DMS114 treated with DMSO at 0.1 percent for 48 hours (cell line): ENCODE results near the gene BTRC.
A peak's percentile ranks its signal among the peaks of the same experiment; 100 is the strongest.
"Not testable (repeated sequence)": the region's sequence is repeated elsewhere in the genome, so short reads cannot be mapped to it uniquely, and the experiment has no call there.

Experiments
- DNase-seq: peaks from one replicate; lab custom pipeline; 2025; ENCODE audit not compliant: unreplicated experiment; lab: John Stamatoyannopoulos, UW

The BTRC gene

DNA sequence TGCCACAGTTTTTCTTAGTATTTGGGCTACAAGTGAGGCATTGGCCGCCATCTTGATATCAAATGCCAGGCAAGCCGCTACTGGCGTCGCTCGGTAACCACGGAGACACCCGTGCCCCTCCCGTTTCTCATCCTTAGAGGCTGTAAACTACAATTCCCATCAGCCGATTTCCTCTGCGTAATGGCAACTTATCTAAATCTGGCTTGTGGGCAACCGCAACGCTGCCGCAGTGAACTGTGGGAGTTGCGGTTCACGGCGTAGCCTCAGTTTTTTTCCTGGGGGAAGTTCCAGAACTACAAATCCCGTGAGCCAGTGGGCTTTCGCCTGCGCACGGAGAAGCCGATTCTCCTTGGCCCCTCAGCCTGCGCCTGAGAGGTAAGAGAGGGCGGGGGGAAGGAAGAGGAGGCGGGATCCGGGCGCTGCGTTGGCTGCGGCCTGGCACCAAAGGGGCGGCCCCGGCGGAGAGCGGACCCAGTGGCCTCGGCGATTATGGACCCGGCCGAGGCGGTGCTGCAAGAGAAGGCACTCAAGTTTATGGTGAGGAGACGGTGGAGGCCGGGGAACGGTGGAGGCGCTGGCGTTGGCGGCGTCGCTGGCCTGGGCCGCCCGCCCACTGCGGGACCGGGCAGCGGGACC lies at the start of gene BTRC:
Gene BTRC, plus strand, starts transcription at position 474 of the 636 bp plus-strand sequence. Its CDS starts 16 bp downstream, at position 490.
- DNase-seq, result peak; percentile 99

DNA sequence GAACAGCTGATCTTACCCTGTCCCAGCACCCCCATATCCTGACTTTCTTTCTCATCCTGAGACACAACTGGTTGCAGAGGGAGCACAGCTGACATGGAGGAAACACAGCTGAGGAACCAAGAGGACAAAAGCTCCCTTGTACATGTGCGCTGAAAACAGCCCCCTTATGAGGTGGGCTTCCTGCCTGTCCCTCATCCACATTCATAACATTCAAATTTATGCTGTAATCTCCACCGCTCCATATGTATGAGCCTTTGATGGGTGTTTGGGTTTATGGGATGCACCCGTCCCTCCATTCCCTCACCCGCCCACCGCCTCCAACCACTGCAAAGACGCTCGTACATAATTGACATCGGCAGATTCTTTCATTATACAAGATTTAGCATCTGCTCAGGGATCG lies 49.6 kb upstream of the BTRC start:
- DNase-seq, result no peak

DNA sequence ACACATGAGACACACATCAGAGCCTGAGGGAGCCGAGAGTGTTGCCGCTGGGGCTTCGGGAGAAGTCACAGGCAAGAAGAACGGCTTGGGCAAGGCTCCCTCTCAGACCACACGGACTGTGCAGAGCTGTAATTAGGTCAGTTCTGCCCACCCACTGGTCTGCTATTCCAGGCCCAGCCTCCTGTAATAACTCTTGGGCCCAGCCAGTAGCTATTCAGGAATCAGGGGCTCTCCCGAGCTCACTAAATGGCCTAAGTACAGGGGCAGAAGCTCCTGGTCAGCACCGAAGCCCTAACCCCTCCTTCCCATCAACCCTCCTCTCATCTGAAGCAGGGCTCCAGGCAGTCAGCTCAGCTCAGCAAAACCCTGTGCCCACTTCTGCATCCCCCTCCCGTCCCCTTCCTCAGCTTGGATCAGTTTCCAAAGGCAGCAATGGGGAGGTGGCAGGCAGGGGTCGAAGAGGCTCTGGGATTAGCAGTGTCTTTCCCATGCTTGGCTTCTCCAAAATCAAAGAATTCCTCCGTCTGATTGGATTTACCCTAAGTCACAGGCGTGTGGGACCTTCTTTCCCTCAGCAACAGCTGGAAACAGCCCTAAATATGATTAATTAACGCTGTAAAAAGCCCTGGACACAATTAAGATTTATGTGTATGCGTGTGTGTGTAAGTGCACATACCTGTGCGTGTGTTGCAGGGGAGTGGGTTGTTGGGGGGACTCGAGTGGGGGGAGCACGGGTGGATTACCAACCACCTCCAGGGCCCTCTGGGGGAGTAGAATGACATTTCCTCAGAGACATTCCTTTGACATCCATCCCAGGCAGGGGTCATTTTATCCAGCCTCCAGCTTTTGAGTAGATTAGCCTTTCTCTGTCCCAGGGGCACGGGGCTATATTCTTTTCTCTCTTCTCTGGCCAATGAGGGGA lies 48.4 kb upstream of the BTRC start:
- no peak for DNase-seq

GRCh38 chr10:101308051-101308450 lies 45.9 kb upstream of the BTRC start:
- no peak for DNase-seq

GRCh38 chr10:101310529-101311184 lies 43.3 kb upstream of the BTRC start:
- no peak for DNase-seq

- peak; percentile 34 for DNase-seq
Observed at GRCh38 chr10:101311185-101312066, 42.5 kb upstream of the BTRC start.

GRCh38 chr10:101319241-101319915 lies 34.6 kb upstream of the BTRC start:
- no peak for DNase-seq

DNA sequence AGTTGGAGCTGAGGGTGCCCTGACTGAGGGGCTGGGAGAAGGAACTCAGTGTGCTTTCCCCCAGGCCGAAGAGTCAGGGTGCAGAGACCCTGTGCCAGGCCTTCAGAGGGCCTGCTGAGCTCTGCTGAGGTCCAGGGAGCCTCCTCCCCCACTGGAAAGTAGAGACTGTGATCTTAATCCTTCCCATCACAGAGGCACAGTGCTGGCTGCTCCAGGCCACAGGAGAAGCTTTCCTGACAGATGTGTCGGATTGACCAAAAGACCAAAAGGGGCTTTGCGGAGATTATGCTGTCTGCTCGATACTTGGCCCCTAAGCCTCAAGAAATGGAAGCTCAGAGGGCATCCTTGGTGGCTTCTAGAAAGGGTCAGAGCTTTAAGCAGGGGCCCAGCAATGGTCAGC lies 32.9 kb upstream of the BTRC start:
- DNase-seq, result no peak

- DNase-seq, result no peak
Observed at GRCh38 chr10:101322266-101323108, 31.5 kb upstream of the BTRC start.

DNA sequence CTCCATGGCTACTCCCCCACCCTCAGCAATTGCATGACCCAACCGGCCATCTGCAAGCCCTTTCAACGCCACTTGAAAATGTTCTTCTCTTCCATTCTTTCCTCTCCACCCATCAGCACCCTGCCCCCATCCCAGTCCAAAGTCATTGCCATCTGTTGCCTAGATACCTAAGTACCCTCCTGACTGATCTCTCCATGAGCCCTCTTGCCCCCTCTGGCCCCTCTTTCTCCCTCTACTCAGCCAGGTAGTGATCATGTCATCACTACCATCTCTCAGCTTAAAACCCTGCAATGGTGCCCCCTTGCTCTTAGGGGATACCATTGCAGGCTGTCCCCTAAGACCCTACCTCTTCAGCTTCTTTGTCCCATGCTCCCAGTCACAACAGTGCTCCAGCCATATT lies 30.5 kb upstream of the BTRC start:
- DNase-seq, result no peak

DNA sequence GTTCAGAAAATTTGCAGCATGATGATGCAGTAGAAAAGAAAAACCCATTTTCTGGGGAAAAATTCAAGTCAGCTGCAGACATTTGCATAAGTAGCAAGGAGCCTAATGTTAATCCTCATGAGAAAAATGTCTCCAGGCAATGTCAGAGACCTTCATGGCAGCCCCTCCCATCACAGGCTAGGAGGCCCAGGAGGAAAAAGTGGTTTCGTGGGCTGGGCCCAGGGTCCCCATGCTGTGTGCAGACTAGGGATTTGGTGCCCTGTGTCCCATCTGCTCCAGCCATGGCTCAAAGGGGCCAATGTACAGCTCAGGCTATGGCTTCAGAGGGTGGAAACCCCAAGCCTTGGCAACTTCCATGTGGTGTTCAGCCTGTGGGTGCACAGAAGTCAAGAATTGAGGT lies 26.5 kb upstream of the BTRC start:
- DNase-seq, result not testable (repeated sequence)

- no peak for DNase-seq
Observed at GRCh38 chr10:101329341-101330032, 24.5 kb upstream of the BTRC start.

- DNase-seq, result no peak
Observed at GRCh38 chr10:101330231-101330630, 23.7 kb upstream of the BTRC start.

DNA sequence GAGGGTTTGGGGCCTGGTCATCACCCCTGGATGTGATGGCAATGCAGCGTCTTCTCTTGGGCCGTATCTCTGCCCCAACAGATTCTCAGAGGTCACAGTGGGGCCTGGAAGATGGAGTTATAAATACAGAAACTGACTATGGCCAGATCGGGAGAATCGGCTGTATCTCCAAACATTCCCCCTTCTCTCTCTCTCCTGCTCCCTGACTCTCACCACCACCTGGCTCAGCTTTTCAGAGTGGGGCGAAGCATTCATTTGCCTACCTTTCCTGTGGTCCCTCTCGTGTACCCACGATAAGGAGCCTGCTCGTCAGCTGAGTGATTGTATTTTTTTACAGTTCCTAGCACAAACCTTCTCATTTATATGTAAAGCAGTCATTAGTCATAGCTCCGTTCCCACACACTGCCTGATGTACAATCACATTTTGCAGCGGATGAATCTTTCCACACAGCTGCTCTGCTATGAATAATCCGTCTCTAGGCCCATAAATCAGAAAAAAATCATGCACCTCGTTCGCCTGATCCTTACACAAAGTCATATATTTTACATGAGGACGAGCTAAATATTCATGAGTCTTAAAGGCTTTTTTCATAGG lies 23.2 kb upstream of the BTRC start:
- no peak for DNase-seq

GRCh38 chr10:101331956-101332355 lies 22.0 kb upstream of the BTRC start:
- DNase-seq, result no peak

GRCh38 chr10:101334259-101334658 lies 19.7 kb upstream of the BTRC start:
- not testable (repeated sequence) for DNase-seq

DNA sequence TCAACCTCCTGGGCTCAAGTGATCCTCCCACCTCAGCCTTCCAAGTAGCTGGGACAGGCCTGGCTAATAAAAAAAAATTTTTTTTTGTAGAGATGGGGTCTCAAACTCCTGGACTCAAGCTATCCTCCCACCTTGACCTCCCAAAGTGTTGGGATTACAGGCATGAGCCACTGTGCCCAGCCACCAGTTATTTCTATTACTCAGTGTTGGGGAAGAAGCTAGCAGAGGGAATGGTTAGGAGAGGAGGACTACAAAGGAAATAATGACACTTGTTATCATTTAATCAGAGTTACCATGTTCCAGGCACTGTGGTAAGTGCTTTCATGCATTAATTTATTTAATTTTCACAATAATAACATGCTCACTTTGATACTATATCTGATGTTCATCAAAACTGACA lies 17.6 kb upstream of the BTRC start:
- no peak for DNase-seq

DNA sequence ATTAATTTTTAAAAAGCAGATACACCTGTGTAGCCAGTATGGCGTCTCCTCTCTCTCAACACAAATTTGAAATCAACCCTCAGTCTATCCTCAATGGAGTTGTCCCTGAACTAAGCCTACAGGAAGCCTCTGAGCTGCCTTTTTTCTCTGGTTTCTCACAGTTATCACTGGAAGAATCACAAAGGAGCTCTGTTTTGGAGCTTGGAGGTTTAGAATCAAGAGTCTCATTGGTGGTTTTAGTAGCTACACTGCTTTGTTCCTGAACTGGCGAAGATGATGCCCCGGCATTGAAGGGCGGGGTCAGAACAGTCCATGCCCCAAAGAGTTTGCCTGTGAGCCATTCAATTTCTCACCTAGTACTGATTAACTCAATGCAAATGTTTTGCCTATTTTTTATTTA lies 16.1 kb upstream of the BTRC start:
- no peak for DNase-seq
